GM13976 (cell line): ENCODE data around the gene MINDY4B.
A peak's percentile ranks its signal among the peaks of the same experiment; 100 is the strongest.

ENCODE experiments used
- DNase-seq: peaks from one replicate; pipeline ENCODE4 v3.0.0; 2012; ENCODE audit warnings: low spot score
- in situ Hi-C: fragments of 300-500 bp; cut with MboI; formaldehyde crosslinking; loops from one replicate; pipeline ENCODE4 v1.12.0; 2022; ENCODE audit warnings: low sequenced_read_pairs, mixed read lengths, inconsistent platforms; ENCODE audit not compliant: unreplicated experiment
- TF ChIP-seq, protein P1 (sequence below): IDR thresholded peaks from 2 replicates; pipeline ENCODE4 v1.5.1; 2012; ENCODE audit warnings: borderline replicate concordance, mild to moderate bottlenecking; ENCODE audit not compliant: insufficient read depth; ENCODE audit errors: extremely low read depth, missing control alignments, control extremely low read depth

Gene MINDY4B

DNA sequence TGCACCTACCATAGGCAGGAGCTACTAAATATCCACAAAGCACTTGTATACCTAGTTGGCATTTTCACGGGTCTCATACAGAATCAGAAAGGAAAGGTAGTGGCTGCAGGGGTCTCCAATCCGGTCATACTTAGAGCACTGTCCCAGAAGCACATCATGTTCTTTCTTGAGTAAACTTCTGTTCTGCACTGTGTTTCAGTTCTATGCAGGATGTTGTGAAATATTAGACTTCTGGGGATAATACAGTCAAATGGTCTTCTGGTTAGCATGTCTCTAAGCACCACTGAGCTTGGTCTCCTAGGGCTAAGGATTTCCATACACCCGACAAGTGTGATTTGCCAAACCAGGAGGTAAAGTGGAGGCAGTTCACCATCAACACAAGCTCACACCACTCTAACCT is 27.9 kb downstream of the MINDY4B start:
- DNase-seq, result no peak
- TF ChIP-seq, protein P1, sequence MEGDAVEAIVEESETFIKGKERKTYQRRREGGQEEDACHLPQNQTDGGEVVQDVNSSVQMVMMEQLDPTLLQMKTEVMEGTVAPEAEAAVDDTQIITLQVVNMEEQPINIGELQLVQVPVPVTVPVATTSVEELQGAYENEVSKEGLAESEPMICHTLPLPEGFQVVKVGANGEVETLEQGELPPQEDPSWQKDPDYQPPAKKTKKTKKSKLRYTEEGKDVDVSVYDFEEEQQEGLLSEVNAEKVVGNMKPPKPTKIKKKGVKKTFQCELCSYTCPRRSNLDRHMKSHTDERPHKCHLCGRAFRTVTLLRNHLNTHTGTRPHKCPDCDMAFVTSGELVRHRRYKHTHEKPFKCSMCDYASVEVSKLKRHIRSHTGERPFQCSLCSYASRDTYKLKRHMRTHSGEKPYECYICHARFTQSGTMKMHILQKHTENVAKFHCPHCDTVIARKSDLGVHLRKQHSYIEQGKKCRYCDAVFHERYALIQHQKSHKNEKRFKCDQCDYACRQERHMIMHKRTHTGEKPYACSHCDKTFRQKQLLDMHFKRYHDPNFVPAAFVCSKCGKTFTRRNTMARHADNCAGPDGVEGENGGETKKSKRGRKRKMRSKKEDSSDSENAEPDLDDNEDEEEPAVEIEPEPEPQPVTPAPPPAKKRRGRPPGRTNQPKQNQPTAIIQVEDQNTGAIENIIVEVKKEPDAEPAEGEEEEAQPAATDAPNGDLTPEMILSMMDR, result no peak
- in situ Hi-C loops, result no loop called here

- in situ Hi-C loops, result no loop called here
- TF ChIP-seq, protein P1, result no peak
- no peak for DNase-seq
Measured at GRCh38 chr3:150876611-150877265, 28.5 kb downstream of the MINDY4B start.

DNA sequence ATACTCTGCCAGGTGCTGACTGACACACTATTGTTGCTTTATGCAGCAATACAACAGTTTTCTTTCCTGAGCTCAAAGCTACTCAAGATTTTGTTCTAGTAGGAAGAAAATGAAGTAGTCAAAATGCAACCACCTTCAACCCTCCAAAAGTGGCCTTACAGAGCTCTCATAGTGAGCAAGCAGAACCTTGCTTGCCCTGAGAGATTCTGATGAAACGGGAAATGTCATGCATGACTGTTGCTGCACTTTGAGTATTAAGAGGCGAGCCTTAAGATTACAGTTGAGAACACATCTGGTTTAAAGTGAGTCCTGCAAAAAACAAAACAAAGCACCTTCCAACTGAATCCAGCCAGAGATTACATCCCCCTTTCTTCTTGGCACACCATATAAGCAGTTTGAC is 29.7 kb downstream of the MINDY4B start:
- peak; percentile 20 for DNase-seq
- TF ChIP-seq, protein P1, result no peak
- in situ Hi-C loops, result no loop called here

- in situ Hi-C loops, result loop anchor here (25.0 kb wide), 1 partner anchor 362 kb away; no protein-coding TSS in a partner anchor
- TF ChIP-seq, protein P1, result no peak
- DNase-seq, result no peak
Measured at GRCh38 chr3:150874666-150875219, 30.5 kb downstream of the MINDY4B start.

DNA sequence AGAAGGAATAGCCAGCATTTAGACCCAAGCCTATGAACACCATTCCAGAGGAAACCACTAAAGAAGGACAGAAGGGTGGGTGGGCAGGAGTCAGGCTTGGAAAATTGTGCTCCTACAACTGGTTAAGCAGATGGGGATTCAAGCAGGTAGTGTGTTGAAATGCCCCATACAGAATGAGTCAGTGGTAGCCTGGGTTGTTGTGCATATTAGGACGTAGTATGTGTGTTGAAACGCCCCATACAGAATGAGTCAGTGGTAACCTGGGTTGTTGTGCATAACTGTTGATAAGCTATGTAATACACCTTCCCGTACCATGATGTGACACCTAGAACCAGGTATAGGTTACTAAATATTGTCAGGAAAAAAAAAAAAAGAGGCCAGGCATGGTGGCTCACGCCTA is 34.0 kb downstream of the MINDY4B start:
- in situ Hi-C loops, result loop anchor here (25.0 kb wide), 1 partner anchor 359 kb away; no protein-coding TSS in a partner anchor
- DNase-seq, result no peak
- TF ChIP-seq, protein P1, result no peak

GRCh38 chr3:150870406-150870805 is 34.8 kb downstream of the MINDY4B start:
- no peak for DNase-seq
- TF ChIP-seq, protein P1, result no peak
- in situ Hi-C loops, result loop anchor here (25.0 kb wide), 1 partner anchor 358 kb away; no protein-coding TSS in a partner anchor

- TF ChIP-seq, protein P1, result no peak
- in situ Hi-C loops, result loop anchor here (10.0 to 25.0 kb wide), 2 partner anchors 143 to 356 kb away; no protein-coding TSS in a partner anchor
- no peak for DNase-seq
Measured at GRCh38 chr3:150868282-150868681, 37.0 kb downstream of the MINDY4B start.
